OCI-LY3 (cell line): ENCODE data around the gene CXXC5.

Experiments
- CTCF ChIP-seq: fragments of 200-600, 300-600 bp; sonication (generic); IDR thresholded peaks from 2 replicates; pipeline ENCODE4 v1.5.1; 2014; ENCODE audit warnings: antibody characterized with exemption, low read length, low read depth
- EZH2phosphoT487 ChIP-seq: fragments of 200-600 bp; shearing (Covaris generic); IDR thresholded peaks from 2 replicates; pipeline ENCODE4 v1.6.1; 2018; ENCODE audit warnings: antibody characterized with exemption, mixed run types, low read depth

- no peak for TF ChIP-seq CTCF
- TF ChIP-seq EZH2phosphoT487, result no peak
Measured at GRCh38 chr5:139692148-139692547, 44.0 kb downstream of the CXXC5 start.
